Fibroblast of the conjunctiva (primary cell): ENCODE measurements around the gene MAD2L1BP.
"Not testable (repeated sequence)": the region's sequence is repeated elsewhere in the genome, so short reads cannot be mapped to it uniquely, and the experiment has no call there.

Source experiments
- DNase-seq: peaks from one replicate; pipeline ENCODE4 v3.0.0-alpha.2; 2010; ENCODE audit warnings: low read depth

MAD2L1BP gene

GRCh38 chr6:43635387-43636307 lies at the start of gene MAD2L1BP:
Gene MAD2L1BP, plus strand, starts transcription at chr6:43635840. Its CDS starts 36 bp downstream, at chr6:43635876.
- no peak for DNase-seq

- DNase-seq, result no peak
Measured at GRCh38 chr6:43588194-43588593, 47.4 kb upstream of the MAD2L1BP start.

GRCh38 chr6:43589564-43589963 lies 46.1 kb upstream of the MAD2L1BP start:
- not testable (repeated sequence) for DNase-seq

- DNase-seq, result no peak
Measured at GRCh38 chr6:43593938-43594337, 41.7 kb upstream of the MAD2L1BP start.

- no peak for DNase-seq
Measured at GRCh38 chr6:43600595-43600994, 35.0 kb upstream of the MAD2L1BP start.

GRCh38 chr6:43604174-43604573 lies 31.5 kb upstream of the MAD2L1BP start:
- peak; percentile 53 for DNase-seq

- DNase-seq, result no peak
Measured at GRCh38 chr6:43606019-43606418, 29.6 kb upstream of the MAD2L1BP start.

GRCh38 chr6:43608310-43608763 lies 27.3 kb upstream of the MAD2L1BP start:
- peak; percentile 80 for DNase-seq

- DNase-seq, result no peak
Measured at GRCh38 chr6:43608807-43609206, 26.8 kb upstream of the MAD2L1BP start.

GRCh38 chr6:43609402-43609801 lies 26.2 kb upstream of the MAD2L1BP start:
- no peak for DNase-seq

GRCh38 chr6:43610431-43610830 lies 25.2 kb upstream of the MAD2L1BP start:
- no peak for DNase-seq

- no peak for DNase-seq
Measured at GRCh38 chr6:43613721-43614395, 21.8 kb upstream of the MAD2L1BP start.

GRCh38 chr6:43614396-43614730 lies 21.3 kb upstream of the MAD2L1BP start:
- no peak for DNase-seq

- no peak for DNase-seq
Measured at GRCh38 chr6:43616725-43617472, 18.7 kb upstream of the MAD2L1BP start.

GRCh38 chr6:43621078-43621835 lies 14.4 kb upstream of the MAD2L1BP start:
- no peak for DNase-seq

- DNase-seq, result no peak
Measured at GRCh38 chr6:43621836-43622180, 13.8 kb upstream of the MAD2L1BP start.

GRCh38 chr6:43622541-43622940 lies 13.1 kb upstream of the MAD2L1BP start:
- no peak for DNase-seq

- no peak for DNase-seq
Measured at GRCh38 chr6:43623880-43624785, 11.5 kb upstream of the MAD2L1BP start.

- no peak for DNase-seq
Measured at GRCh38 chr6:43624786-43625288, 10.8 kb upstream of the MAD2L1BP start.

- no peak for DNase-seq
Measured at GRCh38 chr6:43625393-43625992, 10.1 kb upstream of the MAD2L1BP start.
